Measurements from ENCODE around the gene COL5A1.

COL5A1 gene

DNA sequence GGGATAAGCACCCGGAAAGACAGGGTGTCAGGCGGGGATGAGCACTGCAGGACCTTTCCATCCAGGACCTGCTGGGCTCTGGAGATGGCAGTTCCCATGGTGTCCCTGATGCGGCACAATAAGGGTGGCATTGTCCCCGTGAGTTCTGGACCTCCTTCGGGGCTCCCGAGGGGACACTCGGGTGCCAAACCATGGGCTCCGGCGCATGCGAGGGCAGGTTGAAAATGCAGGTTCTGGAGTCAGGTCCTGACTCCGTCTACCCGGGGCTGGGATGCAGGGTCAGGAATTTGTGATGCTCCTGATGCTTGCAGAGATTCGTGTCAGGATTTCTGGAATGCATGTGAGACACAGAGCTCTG lies 239.7 kb downstream of the COL5A1 start:
- TF ChIP-seq EZH2 (IDR thresholded peaks at IDR 0.05) = no peak
- TF ChIP-seq POLR2AphosphoS5 (IDR thresholded peaks at IDR 0.05; ENCODE audit: borderline replicate concordance, low read depth, low read length) = no peak
- no peak for TF ChIP-seq FOXP2 (optimal IDR thresholded peaks at IDR 0.05; ENCODE audit: control extremely low read depth, extremely low read length, insufficient read depth)
- Histone ChIP-seq H3K9ac (ENCODE audit: insufficient read length) (no peak overlapping the region), H3K9me3 (ENCODE audit: low read depth, low read length) (no peaks in the 10 kb centered on the region), H3K27ac (no peak overlapping the region), H3K36me3 (ENCODE audit: insufficient read depth, low read length) (no peaks in the 10 kb centered on the region), H3K4me3 (no peak overlapping the region)
- DNase-seq (ENCODE audit: low read depth, low spot score) = no peak

DNA sequence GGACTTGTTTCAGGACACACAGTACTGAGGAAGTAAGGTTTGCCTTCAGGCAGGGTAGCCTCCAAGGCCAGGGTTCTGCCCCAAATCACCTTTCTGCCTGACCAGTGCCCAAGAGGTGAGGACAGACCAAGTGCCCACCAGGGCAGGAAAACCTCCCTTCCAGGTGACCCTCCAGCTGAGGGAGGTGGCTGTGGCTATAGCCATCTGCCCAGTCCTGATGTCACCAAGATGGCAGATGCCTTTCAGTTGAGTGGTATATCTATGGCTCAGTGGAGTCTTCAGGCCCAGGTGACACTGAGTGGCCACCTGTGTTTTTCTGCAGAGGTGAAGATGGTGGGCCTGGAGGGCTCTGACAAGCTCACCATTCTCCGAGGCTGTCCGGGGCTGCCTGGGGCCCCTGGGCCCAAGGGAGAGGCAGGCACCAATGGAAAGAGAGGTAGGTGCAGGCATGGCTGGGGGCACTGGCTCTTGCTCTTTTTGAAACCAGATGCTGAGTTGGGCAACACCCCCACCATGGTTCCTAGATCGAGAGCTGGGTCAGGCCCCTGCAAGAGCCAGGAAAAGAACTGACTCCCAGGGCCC lies 240.7 kb downstream of the COL5A1 start:
- Histone ChIP-seq H3K36me3 (ENCODE audit: insufficient read depth, low read length) (no peaks in the 10 kb centered on the region), H3K9me3 (ENCODE audit: low read depth, low read length) (no peaks in the 10 kb centered on the region), H3K4me3 (no peak overlapping the region), H3K9ac (ENCODE audit: insufficient read length) (no peak overlapping the region), H3K27ac (no peak overlapping the region)
- TF ChIP-seq POLR2AphosphoS5 (IDR thresholded peaks at IDR 0.05; ENCODE audit: borderline replicate concordance, low read depth, low read length) (no peak), FOXP2 (optimal IDR thresholded peaks at IDR 0.05; ENCODE audit: control extremely low read depth, extremely low read length, insufficient read depth) (no peak), EZH2 (IDR thresholded peaks at IDR 0.05) (no peak)
- no peak for DNase-seq (ENCODE audit: low read depth, low spot score)

DNA sequence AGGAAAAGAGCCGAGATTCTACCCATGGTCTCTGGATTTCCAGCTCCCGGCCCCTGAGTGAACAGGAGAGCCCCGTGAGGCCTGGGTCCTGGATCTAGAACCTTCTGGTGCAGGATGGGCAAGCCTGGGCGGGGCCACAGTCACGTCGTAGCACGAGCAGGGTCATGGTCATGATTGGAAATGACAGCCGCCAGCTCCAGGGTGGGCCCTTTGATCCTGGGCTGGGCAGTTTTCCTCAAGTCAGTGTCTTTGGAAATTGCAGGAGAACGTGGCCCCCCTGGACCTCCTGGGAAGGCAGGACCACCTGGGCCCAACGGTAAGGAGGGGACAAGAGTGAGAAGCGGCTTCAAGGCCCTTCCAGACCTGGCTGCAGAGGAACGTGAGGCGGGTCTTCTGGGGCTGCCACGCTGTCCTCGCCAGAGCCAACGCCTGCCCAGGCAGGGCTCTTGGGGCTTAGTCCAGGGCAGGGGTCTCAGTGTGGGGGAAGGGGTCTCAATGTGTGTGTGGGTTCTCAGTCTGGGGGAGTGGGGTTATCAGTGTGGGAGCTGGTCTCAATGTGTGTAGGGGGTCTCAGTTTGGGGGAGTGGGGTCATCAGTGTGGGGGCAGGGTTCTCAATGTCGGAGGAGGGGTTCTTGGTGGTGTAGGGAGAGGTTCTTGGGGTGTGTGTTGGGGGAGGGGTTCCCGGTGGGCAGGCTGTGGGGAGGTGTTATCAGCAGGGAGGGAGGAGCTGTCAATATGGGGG lies 241.6 kb downstream of the COL5A1 start:
- H3K9ac ChIP-seq (ENCODE audit: insufficient read length) = no peak overlapping the region
- H3K9me3 ChIP-seq (ENCODE audit: low read depth, low read length) = no peaks in the 10 kb centered on the region
- TF ChIP-seq POLR2AphosphoS5 (IDR thresholded peaks at IDR 0.05; ENCODE audit: borderline replicate concordance, low read depth, low read length) (no peak), EZH2 (IDR thresholded peaks at IDR 0.05) (no peak), FOXP2 (optimal IDR thresholded peaks at IDR 0.05; ENCODE audit: control extremely low read depth, extremely low read length, insufficient read depth) (no peak)
- no peaks in the 10 kb centered on the region for H3K36me3 ChIP-seq (ENCODE audit: insufficient read depth, low read length)
- H3K4me3 ChIP-seq = no peak overlapping the region
- no peak for DNase-seq (ENCODE audit: low read depth, low spot score)
- no peak overlapping the region for H3K27ac ChIP-seq

DNA sequence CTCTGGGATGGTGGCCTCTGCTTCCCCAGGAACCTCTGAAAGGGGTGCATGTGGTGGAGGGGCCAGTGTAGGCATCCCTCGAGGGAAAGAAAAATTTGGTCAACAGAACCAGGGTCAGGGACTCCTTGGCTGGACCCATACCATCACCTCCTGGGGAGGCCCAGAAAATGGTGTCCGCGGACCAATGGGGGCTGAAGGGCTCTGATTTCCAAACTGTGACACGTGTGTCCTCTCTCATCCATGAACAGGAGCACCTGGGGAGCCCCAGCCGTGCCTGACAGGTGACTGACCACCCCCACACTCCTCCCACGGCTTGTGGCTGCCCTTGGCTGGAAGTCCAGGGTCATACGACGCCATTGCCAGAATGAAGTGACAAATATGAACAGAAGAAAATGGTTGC lies 242.9 kb downstream of the COL5A1 start:
- Histone ChIP-seq H3K4me3 (no peak overlapping the region), H3K9me3 (ENCODE audit: low read depth, low read length) (no peaks in the 10 kb centered on the region), H3K9ac (ENCODE audit: insufficient read length) (no peak overlapping the region), H3K27ac (no peak overlapping the region), H3K36me3 (ENCODE audit: insufficient read depth, low read length) (no peaks in the 10 kb centered on the region)
- TF ChIP-seq POLR2AphosphoS5 (IDR thresholded peaks at IDR 0.05; ENCODE audit: borderline replicate concordance, low read depth, low read length) = no peak
- no peak for TF ChIP-seq EZH2 (IDR thresholded peaks at IDR 0.05)
- no peak for TF ChIP-seq FOXP2 (optimal IDR thresholded peaks at IDR 0.05; ENCODE audit: control extremely low read depth, extremely low read length, insufficient read depth)
- no peak for DNase-seq (ENCODE audit: low read depth, low spot score)

DNA sequence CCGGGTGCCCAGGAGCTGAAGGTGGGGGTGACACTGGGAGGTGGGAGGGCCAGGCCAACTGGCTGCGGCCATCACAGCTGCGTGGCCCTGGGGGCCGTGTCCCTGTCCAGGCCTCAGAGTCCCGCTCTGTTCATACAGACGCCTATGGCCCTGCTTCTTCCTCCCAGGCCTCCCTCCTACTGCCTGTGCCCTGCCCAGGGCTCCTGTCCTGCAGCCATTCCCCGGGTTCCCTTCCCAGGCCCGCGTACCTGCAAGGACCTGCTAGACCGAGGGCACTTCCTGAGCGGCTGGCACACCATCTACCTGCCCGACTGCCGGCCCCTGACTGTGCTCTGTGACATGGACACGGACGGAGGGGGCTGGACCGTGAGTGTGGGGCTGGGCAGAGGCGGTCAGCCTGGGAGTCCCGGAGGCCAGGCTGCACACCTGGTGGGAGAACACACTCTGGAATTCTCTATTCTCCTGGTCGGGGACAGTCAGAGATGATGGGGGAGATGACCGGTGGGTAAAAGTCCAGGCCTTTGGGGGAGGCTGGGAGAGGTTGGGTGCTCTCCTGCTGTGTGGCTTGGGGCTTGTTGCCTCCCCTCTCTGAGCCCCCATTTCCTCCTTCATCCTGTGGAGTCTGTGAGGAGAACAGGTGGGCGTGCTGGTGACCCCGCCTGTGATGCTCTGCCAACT lies 243.5 kb downstream of the COL5A1 start:
- no peak for DNase-seq (ENCODE audit: low read depth, low spot score)
- Histone ChIP-seq H3K36me3 (ENCODE audit: insufficient read depth, low read length) (no peaks in the 10 kb centered on the region), H3K4me3 (no peak overlapping the region), H3K9me3 (ENCODE audit: low read depth, low read length) (no peaks in the 10 kb centered on the region), H3K27ac (no peak overlapping the region), H3K9ac (ENCODE audit: insufficient read length) (no peak overlapping the region)
- TF ChIP-seq FOXP2 (optimal IDR thresholded peaks at IDR 0.05; ENCODE audit: control extremely low read depth, extremely low read length, insufficient read depth) (no peak), POLR2AphosphoS5 (IDR thresholded peaks at IDR 0.05; ENCODE audit: borderline replicate concordance, low read depth, low read length) (no peak), EZH2 (IDR thresholded peaks at IDR 0.05) (no peak)

DNA sequence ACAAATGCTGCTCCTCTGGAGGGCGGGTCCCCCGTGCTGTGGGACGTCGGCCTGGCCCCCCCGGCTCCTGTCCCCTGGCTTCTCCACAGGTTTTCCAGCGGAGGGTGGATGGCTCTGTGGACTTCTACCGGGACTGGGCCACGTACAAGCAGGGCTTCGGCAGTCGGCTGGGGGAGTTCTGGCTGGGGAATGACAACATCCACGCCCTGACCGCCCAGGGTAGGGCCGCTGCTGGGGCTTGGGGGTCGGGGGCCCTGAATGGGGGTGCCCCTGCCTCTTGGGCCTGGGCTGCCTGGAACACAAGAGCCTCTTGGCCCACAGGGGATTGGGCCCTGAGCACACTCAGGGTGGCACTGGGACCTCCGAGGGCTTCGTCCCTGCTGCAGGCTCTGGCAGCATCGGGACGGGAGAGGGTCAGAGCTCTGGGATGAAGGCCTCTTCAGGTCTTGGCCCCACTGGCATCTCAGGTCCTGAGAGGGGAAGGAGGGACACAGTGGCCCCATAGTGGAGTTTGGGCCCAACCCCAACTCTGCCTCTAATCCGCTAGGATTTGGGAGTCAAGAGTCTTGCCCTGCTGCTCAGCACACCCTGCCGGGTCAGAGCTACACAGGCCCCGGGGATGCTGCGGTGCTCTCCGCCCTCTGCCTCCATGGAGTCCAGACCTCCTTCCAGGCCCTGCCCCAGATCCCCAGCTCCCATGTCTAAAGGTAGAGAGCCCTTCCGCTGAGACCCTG lies 244.2 kb downstream of the COL5A1 start:
- no peak for TF ChIP-seq POLR2AphosphoS5 (IDR thresholded peaks at IDR 0.05; ENCODE audit: borderline replicate concordance, low read depth, low read length)
- TF ChIP-seq FOXP2 (optimal IDR thresholded peaks at IDR 0.05; ENCODE audit: control extremely low read depth, extremely low read length, insufficient read depth) = no peak
- no peak for TF ChIP-seq EZH2 (IDR thresholded peaks at IDR 0.05)

DNA sequence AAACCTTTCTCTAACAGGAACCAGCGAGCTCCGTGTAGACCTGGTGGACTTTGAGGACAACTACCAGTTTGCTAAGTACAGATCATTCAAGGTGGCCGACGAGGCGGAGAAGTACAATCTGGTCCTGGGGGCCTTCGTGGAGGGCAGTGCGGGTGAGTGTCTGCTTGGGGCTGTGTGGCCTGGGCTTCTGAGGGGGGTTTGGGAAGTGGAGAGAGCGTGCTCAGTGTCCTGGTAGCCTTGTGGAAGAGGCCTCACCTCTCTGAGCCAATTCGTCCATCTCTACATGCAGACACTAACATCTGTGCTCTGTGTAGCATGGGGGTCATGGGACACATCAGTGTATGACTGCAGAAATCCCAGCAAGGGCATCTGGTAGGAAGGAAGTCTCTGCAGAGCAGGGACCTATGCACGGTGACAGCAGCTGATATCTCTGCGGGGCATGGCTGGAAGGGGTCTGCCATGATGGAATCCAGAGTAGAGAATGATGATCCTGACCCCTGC lies 244.9 kb downstream of the COL5A1 start:
- H3K9ac ChIP-seq (ENCODE audit: insufficient read length) = no peak overlapping the region
- H3K27ac ChIP-seq = no peak overlapping the region
- H3K9me3 ChIP-seq (ENCODE audit: low read depth, low read length) = no peaks in the 10 kb centered on the region
- no peak overlapping the region for H3K4me3 ChIP-seq
- H3K36me3 ChIP-seq (ENCODE audit: insufficient read depth, low read length) = no peaks in the 10 kb centered on the region
- DNase-seq (ENCODE audit: low read depth, low spot score) = no peak
- TF ChIP-seq POLR2AphosphoS5 (IDR thresholded peaks at IDR 0.05; ENCODE audit: borderline replicate concordance, low read depth, low read length) (no peak), EZH2 (IDR thresholded peaks at IDR 0.05) (no peak), FOXP2 (optimal IDR thresholded peaks at IDR 0.05; ENCODE audit: control extremely low read depth, extremely low read length, insufficient read depth) (no peak)

More for the DNA sequence above, 244.2 kb downstream of the COL5A1 start:
- no peak overlapping the region for H3K9ac ChIP-seq (ENCODE audit: insufficient read length)
- no peaks in the 10 kb centered on the region for H3K36me3 ChIP-seq (ENCODE audit: insufficient read depth, low read length)
- DNase-seq (ENCODE audit: low read depth, low spot score) = no peak
- H3K4me3 ChIP-seq = no peak overlapping the region
- H3K9me3 ChIP-seq (ENCODE audit: low read depth, low read length) = no peaks in the 10 kb centered on the region
- no peak overlapping the region for H3K27ac ChIP-seq

DNA sequence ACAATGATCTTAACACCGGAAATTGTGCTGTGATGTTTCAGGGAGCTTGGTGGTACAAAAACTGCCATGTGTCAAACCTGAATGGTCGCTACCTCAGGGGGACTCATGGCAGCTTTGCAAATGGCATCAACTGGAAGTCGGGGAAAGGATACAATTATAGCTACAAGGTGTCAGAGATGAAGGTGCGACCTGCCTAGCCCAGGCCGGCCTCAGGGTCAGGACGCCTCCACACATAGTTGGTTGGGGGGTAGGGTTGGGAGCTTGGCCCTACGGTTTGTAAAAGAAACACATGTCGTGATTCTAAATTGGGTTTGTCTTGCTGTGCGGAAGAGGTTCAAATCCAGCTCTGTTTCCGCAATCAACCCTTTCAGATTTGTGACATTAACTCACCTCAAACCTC lies 245.6 kb downstream of the COL5A1 start:
- H3K9me3 ChIP-seq (ENCODE audit: low read depth, low read length) = no peaks in the 10 kb centered on the region
- no peak overlapping the region for H3K4me3 ChIP-seq
- TF ChIP-seq POLR2AphosphoS5 (IDR thresholded peaks at IDR 0.05; ENCODE audit: borderline replicate concordance, low read depth, low read length) (no peak), FOXP2 (optimal IDR thresholded peaks at IDR 0.05; ENCODE audit: control extremely low read depth, extremely low read length, insufficient read depth) (no peak), EZH2 (IDR thresholded peaks at IDR 0.05) (no peak)
- no peaks in the 10 kb centered on the region for H3K36me3 ChIP-seq (ENCODE audit: insufficient read depth, low read length)
- DNase-seq (ENCODE audit: low read depth, low spot score) = no peak
- H3K27ac ChIP-seq = no peak overlapping the region
- no peak overlapping the region for H3K9ac ChIP-seq (ENCODE audit: insufficient read length)

All from SK-N-MC (cell line).